NT2/D1 (cell line): Measurements from ENCODE around the gene UBA52.

Experiments used
- DNase-seq: peaks from one replicate; pipeline ENCODE4 v3.0.0-alpha.2; 2011; ENCODE audit warnings: low read depth, low spot score
- H3K27me3 ChIP-seq: 2 replicates; pipeline ENCODE4 v1.6.0; 2011; ENCODE audit warnings: mild to moderate bottlenecking; ENCODE audit not compliant: insufficient read length, insufficient read depth
- H3K36me3 ChIP-seq: 2 replicates; pipeline ENCODE4 v1.6.1; 2011; ENCODE audit warnings: mild to moderate bottlenecking, low read length, mixed read lengths; ENCODE audit not compliant: insufficient read depth, insufficient read length
- H3K4me1 ChIP-seq: 2 replicates; pipeline ENCODE4 v1.5.1; 2011; ENCODE audit not compliant: insufficient read depth, insufficient read length
- H3K4me3 ChIP-seq: 2 replicates; pipeline ENCODE4 v1.5.1; 2011; ENCODE audit warnings: low read depth; ENCODE audit not compliant: insufficient read length
- H3K9ac ChIP-seq: 2 replicates; pipeline ENCODE4 v1.6.0; 2011; ENCODE audit warnings: low read depth; ENCODE audit not compliant: insufficient read length
- H3K9me3 ChIP-seq: 2 replicates; pipeline ENCODE4 v1.5.1; 2011; ENCODE audit warnings: mild to moderate bottlenecking, low read length; ENCODE audit not compliant: insufficient read depth
- SUZ12 ChIP-seq: IDR thresholded peaks from 2 replicates; pipeline ENCODE4 v1.6.1; 2011; ENCODE audit not compliant: insufficient read length, insufficient read depth; ENCODE audit errors: extremely low read depth
- YY1 ChIP-seq: IDR thresholded peaks from 2 replicates; pipeline ENCODE4 v1.6.1; 2011; ENCODE audit not compliant: insufficient read length, insufficient read depth
- ZNF274 ChIP-seq: IDR thresholded peaks from 2 replicates; pipeline ENCODE4 v1.6.1; 2011; ENCODE audit warnings: mild to moderate bottlenecking, low read depth, low read length

UBA52 gene

DNA sequence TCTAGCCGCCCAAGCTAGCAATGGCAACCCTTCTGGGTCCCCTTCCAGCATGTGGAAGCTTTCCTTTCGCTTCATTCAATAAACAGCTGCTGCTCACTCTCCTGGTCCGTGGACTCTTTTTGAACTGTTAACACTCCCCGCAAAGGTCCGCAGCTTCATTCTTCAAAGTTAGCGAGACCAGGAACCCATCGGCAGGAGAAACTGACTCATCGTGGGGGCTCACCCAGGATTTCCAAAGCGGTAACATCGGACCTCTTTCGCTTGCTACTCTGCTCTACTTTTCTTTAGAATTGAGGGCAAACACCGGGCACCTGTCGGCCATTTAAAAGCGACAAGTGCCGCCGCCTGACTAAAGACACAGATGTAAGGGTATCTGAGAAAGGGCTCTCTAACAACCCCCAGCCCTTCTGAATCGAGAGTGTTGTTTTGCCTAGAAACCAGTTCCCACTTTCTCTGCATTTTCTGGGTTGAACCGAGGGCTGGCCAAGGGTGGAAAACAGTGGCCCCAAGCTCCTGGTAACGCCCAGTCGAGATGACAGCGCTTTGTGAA lies 5.8 kb downstream of the UBA52 start:
- H3K36me3 ChIP-seq: peaks cover 57% of the 10 kb centered on the region
- no peak overlapping the region for H3K4me3 ChIP-seq
- peaks cover 7% of the 10 kb centered on the region for H3K4me1 ChIP-seq
- DNase-seq: no peak
- TF ChIP-seq ZNF274: no peak
- TF ChIP-seq SUZ12: no peak
- no peak for TF ChIP-seq YY1
- H3K27me3 ChIP-seq: no peaks in the 10 kb centered on the region
- H3K9ac ChIP-seq: no peak overlapping the region
- H3K9me3 ChIP-seq: no peaks in the 10 kb centered on the region

DNA sequence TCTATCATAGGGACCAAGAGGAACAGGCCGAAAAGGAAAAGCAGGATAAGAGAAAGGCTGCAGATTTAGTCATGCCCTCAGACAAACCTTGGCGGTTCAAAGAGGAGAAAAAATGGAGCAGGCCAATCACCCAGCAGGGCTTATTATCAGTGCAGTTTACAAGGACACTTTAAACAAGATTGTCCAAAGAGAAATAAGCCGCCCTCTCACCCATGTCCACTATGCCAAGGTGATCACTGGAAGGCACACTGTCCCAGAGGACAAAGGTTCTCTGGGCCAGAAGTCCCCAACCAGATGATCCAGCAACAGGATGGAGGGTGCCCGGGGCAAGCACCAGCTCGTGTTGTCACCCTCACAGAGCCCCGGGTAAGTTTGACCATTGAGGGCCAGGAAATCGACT lies 8.7 kb downstream of the UBA52 start:
- Histone ChIP-seq H3K4me1 (no peaks in the 10 kb centered on the region), H3K27me3 (no peaks in the 10 kb centered on the region), H3K9ac (no peak overlapping the region), H3K4me3 (no peak overlapping the region), H3K9me3 (no peaks in the 10 kb centered on the region), H3K36me3 (peaks cover 30% of the 10 kb centered on the region)
- no peak for DNase-seq
- TF ChIP-seq YY1: no peak
- no peak for TF ChIP-seq SUZ12
- no peak for TF ChIP-seq ZNF274

DNA sequence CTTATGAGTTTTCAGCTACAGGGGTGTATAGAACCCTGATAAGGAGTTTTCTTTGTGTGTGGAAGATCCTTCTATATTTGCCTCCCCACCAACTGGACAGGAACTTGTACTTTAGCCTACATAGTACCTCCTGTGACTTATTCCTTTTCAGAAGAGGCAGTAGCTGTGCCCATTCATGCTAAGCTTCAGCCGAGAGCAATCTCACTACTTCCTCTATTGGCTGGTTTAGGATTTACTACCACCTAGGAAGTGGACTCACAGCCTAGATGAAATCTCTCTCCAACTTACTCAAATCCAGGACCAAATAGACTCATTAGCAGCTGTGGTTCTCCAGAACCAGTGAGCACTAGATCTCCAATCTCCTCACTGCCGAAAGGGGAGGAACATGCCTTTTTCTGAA lies 14.6 kb downstream of the UBA52 start:
- no peak for TF ChIP-seq YY1
- Histone ChIP-seq H3K27me3 (no peaks in the 10 kb centered on the region), H3K4me3 (no peak overlapping the region), H3K9me3 (peaks cover 4% of the 10 kb centered on the region; the same call in 1 of the 2 replicates), H3K4me1 (peaks cover 9% of the 10 kb centered on the region), H3K36me3 (peaks cover 5% of the 10 kb centered on the region), H3K9ac (no peak overlapping the region)
- no peak for DNase-seq

DNA sequence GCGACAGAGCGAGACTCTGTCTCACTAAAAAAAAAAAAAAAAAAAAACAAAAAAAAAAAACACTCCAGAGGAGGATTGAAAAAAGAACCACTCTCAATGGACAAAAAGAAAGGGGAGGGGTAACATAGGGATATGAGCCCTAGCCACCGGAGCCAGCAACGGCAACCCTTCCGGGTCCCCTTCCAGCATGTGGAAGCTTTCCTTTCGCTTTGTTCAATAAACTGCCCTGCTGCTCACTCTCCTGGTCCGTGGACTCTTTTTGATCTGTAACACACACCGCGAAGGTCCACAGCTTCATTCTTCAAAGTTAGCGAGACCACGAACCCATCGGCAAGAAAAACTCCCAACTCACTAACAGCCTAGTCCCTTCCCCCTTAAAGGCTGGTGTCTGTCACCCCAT lies 15.9 kb downstream of the UBA52 start:
- Histone ChIP-seq H3K36me3 (peaks cover 13% of the 10 kb centered on the region), H3K27me3 (no peaks in the 10 kb centered on the region), H3K4me3 (peak overlapping the region; percentile 95), H3K4me1 (peaks cover 9% of the 10 kb centered on the region), H3K9me3 (peaks cover 4% of the 10 kb centered on the region; the same call in 1 of the 2 replicates), H3K9ac (peak overlapping the region; percentile 97)
- DNase-seq: no peak
- TF ChIP-seq YY1 (no peak), ZNF274 (no peak), SUZ12 (no peak)

DNA sequence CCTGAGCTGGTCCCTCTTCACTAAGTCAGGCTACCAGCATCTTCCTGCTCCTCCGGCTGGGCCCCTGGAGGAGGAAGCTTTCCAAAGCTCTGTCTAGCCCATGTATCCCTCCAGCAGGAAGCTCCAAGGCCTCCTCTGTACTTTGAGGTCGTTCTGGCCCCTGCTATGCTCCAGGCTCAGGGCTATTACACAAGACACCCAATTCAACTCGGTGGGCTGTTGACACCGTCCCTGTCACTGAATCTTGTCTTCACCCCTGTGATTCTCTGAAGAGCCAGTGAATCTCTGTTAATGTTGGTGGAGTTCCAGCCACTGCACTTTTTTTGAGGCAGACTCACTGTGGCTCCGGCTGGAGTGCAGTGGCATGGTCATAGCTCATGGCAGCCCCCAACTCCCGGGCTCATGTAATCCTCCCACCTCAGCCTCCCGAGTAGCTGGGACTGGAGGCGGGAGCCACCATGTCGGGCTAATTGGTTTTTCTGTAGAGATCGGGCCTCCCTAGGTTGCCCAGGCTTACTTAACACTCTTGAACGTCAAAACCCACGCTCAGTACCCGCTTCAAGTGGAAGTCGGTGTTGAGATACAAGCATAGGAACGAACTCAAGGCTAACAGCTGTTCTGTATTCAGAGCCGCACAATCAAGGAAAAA lies 16.4 kb downstream of the UBA52 start:
- TF ChIP-seq SUZ12 (no peak), ZNF274 (no peak), YY1 (no peak)
- DNase-seq: no peak
- peaks cover 14% of the 10 kb centered on the region for H3K36me3 ChIP-seq
- peaks cover 4% of the 10 kb centered on the region; the same call in 1 of the 2 replicates for H3K9me3 ChIP-seq
- H3K27me3 ChIP-seq: no peaks in the 10 kb centered on the region
- H3K9ac ChIP-seq: peak overlapping the region; percentile 97
- peaks cover 9% of the 10 kb centered on the region for H3K4me1 ChIP-seq
- H3K4me3 ChIP-seq: peak overlapping the region; percentile 95

DNA sequence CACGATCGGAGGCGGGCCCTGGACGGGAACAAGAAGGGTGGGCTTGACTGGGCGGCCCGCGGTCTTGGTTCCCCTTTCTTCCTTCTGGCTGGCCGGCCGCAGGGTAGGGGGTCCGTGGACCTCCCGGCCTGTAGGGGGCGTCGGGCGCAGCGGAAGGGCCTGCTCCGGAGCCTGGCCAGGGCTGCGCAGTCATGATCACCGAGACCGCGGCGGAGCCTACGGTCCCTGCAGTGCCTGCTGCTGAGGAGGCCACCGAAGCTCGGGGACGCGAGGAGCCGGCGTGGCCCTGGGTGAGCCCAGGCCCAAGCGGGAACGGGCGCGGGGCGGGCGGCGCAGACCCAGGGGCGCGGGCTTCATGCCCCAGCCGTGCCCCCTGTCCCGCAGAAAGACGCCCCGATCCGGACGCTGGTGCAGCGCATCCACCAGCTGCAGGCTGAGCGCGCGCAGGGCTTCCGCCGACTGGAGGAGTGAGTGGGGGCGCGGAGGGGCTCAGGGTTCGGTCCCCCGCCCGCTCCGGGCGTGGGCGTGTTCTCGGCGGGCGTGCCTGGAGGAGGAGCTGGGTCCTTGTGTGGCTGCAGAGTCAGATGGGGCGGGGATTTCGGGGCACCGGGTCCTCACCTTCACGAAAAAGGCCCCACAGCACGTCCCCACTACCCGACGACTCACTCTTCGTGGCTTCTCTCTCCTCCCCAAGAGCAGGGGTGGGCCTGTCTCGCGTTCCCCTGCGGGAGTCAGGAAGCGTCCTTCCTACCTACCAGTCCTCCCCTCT lies 17.1 kb downstream of the UBA52 start, which contains the start of gene REX1BD:
Gene REX1BD (plus strand): TSS at position 188 of the 769 bp plus-strand sequence. CDS start 4 bp downstream, at position 192.
- DNase-seq: peak; percentile 68

More for the DNA sequence above, 17.1 kb downstream of the UBA52 start, which contains the start of gene REX1BD:
- peak within 1 kb of the TSS; percentile 97 for H3K9ac ChIP-seq
- H3K9me3 ChIP-seq: peaks cover 4% of the 10 kb centered on the region; the same call in 1 of the 2 replicates
- no peaks in the 10 kb centered on the region for H3K27me3 ChIP-seq
- peaks cover 15% of the 10 kb centered on the region for H3K4me1 ChIP-seq
- H3K4me3 ChIP-seq: peak within 1 kb of the TSS; percentile 95
- TF ChIP-seq SUZ12 (no peak), YY1 (no peak), ZNF274 (no peak)
- peaks cover 16% of the 10 kb centered on the region for H3K36me3 ChIP-seq
